ENCODE measurements around the gene USP16. TPM values are rescaled to one million over a fixed set of nuclear protein-coding genes. Genes with fewer than 3 reads are reported as not detected.

USP16 gene
- total RNA-seq (2022; extraction: Qiagen RNA extraction; ENCODE audit: low read depth), result 14.2 to 29.3 TPM (median 22.6 TPM) in 5 replicates

GRCh38 chr21:29024474-29025327 lies at the start of gene USP16:
Gene USP16, plus strand, starts transcription at chr21:29024668. Its CDS starts 3,246 bp downstream, at chr21:29027914.

GRCh38 chr21:28992526-28993292 lies 31.8 kb upstream of the USP16 start, which contains the start of gene LTN1:
Gene LTN1, minus strand, starts transcription at chr21:28992877. Its CDS starts 72 bp downstream, at chr21:28992805.

GRCh38 chr21:29073222-29074006 lies 48.9 kb downstream of the USP16 start, which contains the start of gene CCT8:
Gene CCT8, minus strand, starts transcription at chr21:29073648. Its CDS starts 58 bp downstream, at chr21:29073590.

Other genes with a start within 250 kb of the USP16 start
- gene LTN1, start 31.8 kb upstream of the USP16 start, total RNA-seq (2022; extraction: Qiagen RNA extraction; ENCODE audit: low read depth), result 2.3 to 7.0 TPM (median 6.8 TPM) in 5 replicates
- 9.9 to 11.4 TPM (median 11.0 TPM) in 5 replicates for gene RWDD2B, start 5.3 kb upstream of the USP16 start, total RNA-seq (2022; extraction: Qiagen RNA extraction; ENCODE audit: low read depth)
- 162 to 211 TPM (median 180 TPM) in 5 replicates for gene CCT8, start 49.0 kb downstream of the USP16 start, total RNA-seq (2022; extraction: Qiagen RNA extraction; ENCODE audit: low read depth)
- 1.5 to 2.7 TPM (median 1.9 TPM) in 5 replicates for gene MAP3K7CL, start 106.0 kb downstream of the USP16 start, total RNA-seq (2022; extraction: Qiagen RNA extraction; ENCODE audit: low read depth)

Data from A549 treated with RU486 at 1 μM for 4 hours (cell line).